Vagina (tissue), 2 donors: ENCODE data around the gene GSTM5. TPM values are rescaled to one million over a fixed set of nuclear protein-coding genes. Genes with fewer than 3 reads are reported as not detected.
"Not testable (repeated sequence)": the region's sequence is repeated elsewhere in the genome, so short reads cannot be mapped to it uniquely, and the experiment has no call there.

Experiments used
- DNase-seq, 2 donors: peaks; one replicate each; pipeline ENCODE4 v3.0.0-alpha.2; 2017; ENCODE audit errors: extremely low spot score in 2 of 2
- H3K27ac ChIP-seq: fragments of 200-600 bp; sonication (generic); one replicate; pipeline ENCODE4 v1.5.1; 2019
- H3K27me3 ChIP-seq: fragments of 200-600 bp; sonication (generic); one replicate; pipeline ENCODE4 v1.5.1; 2019
- H3K36me3 ChIP-seq, 2 donors: fragments of 200-600 bp; sonication (generic); one replicate each; pipeline ENCODE4 v1.5.1; 2017 to 2019
- H3K4me1 ChIP-seq: fragments of 200-600 bp; sonication (generic); one replicate; pipeline ENCODE4 v1.5.1; 2019
- H3K4me3 ChIP-seq, 2 donors: fragments of 200-600 bp; sonication (generic); 1 replicate in 1 of 2; 2 replicates in 1 of 2; pipeline ENCODE4 v1.5.1; 2016 to 2019
- H3K9me3 ChIP-seq: fragments of 200-600 bp; sonication (generic); one replicate; pipeline ENCODE4 v1.5.1; 2019
- POLR2A ChIP-seq, 2 donors: fragments of 450-650 bp; IDR thresholded peaks; one replicate each; pipeline ENCODE4 v1.6.1; 2017; ENCODE audit warnings: antibody characterized with exemption in 2 of 2, mild to moderate bottlenecking in 2 of 2, moderate library complexity in 2 of 2
- POLR2AphosphoS5 ChIP-seq, 2 donors: sonication (generic); formaldehyde crosslinking; IDR thresholded peaks; one replicate each; pipeline ENCODE4 v1.9.0; 2017; ENCODE audit warnings: antibody characterized with exemption in 2 of 2, mild to moderate bottlenecking in 2 of 2, low read depth in 1 of 2; ENCODE audit not compliant: insufficient read depth in 1 of 2
- intact Hi-C: fragments of 100-400 bp; cut with DNase I; formaldehyde crosslinking; loops from one replicate; pipeline ENCODE4 v1.15.1; 2023
- total RNA-seq: library from RNA; depleted of rRNA; stranded (reverse); fragments of >200 nt; gene quantifications from one replicate; pipeline ENCODE4 v1.2.3, GENCODE V29; 2016
- TF ChIP-seq, protein P1 (sequence below), 3 experiments: fragments of 450-650 bp in 2 of 3; fragments of 200-600 bp in 1 of 3; sonication (generic) in 1 of 3; IDR thresholded peaks; one replicate each; pipeline ENCODE4 v1.5.1; 2017 to 2019; ENCODE audit warnings: antibody characterized with exemption in 3 of 3, mild to moderate bottlenecking in 2 of 3, moderate library complexity in 2 of 3

GSTM5 gene
- total RNA-seq, 1 donor from 2014 or later: 21.1 TPM

- Histone ChIP-seq H3K9me3 (no peaks in the 10 kb centered on the region), H3K27me3 (no peaks in the 10 kb centered on the region), H3K4me1 (peaks cover 5% of the 10 kb centered on the region), H3K36me3 (no peaks in the 10 kb centered on the region), H3K4me3 (peak overlapping the region; percentile 3 to 16), H3K27ac (peak overlapping the region; percentile 23)
- no peak for TF ChIP-seq POLR2AphosphoS5 (IDR thresholded peaks at IDR 0.05; ENCODE audit: insufficient read depth in 1 of 2, low read depth in 1 of 2)
- TF ChIP-seq POLR2A (IDR thresholded peaks at IDR 0.05): no peak
- TF ChIP-seq, protein P1, sequence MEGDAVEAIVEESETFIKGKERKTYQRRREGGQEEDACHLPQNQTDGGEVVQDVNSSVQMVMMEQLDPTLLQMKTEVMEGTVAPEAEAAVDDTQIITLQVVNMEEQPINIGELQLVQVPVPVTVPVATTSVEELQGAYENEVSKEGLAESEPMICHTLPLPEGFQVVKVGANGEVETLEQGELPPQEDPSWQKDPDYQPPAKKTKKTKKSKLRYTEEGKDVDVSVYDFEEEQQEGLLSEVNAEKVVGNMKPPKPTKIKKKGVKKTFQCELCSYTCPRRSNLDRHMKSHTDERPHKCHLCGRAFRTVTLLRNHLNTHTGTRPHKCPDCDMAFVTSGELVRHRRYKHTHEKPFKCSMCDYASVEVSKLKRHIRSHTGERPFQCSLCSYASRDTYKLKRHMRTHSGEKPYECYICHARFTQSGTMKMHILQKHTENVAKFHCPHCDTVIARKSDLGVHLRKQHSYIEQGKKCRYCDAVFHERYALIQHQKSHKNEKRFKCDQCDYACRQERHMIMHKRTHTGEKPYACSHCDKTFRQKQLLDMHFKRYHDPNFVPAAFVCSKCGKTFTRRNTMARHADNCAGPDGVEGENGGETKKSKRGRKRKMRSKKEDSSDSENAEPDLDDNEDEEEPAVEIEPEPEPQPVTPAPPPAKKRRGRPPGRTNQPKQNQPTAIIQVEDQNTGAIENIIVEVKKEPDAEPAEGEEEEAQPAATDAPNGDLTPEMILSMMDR (IDR thresholded peaks at IDR 0.05): no peak
- no peak for DNase-seq
- intact Hi-C loops: no loop called here
Measured at GRCh38 chr1:109669246-109669948, 42.7 kb upstream of the GSTM5 start.

DNA sequence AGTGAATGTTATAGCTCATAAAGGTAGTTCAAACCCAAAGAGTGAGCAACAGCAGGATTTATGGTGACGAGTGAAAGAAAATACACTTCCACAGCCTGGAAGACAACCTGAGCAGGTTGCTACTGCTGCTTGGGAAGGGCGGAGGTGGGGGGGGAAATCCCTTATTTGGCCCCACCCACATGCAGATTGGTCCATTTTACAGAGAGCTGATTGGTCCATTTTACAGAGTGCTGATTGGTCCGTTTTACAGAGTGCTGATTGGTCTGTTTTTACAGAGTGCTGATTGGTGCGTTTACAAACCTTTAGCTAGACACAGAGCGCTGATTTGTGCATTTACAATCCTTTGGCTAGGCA, 42.1 kb upstream of the GSTM5 start:
- H3K27me3 ChIP-seq, intact Hi-C loops, DNase-seq, H3K9me3 ChIP-seq, H3K36me3 ChIP-seq, H3K4me1 ChIP-seq: not testable (repeated sequence)
- peak overlapping the region in 1 of 2 donors; percentile 16 for H3K4me3 ChIP-seq
- peak overlapping the region; percentile 23 for H3K27ac ChIP-seq

DNA sequence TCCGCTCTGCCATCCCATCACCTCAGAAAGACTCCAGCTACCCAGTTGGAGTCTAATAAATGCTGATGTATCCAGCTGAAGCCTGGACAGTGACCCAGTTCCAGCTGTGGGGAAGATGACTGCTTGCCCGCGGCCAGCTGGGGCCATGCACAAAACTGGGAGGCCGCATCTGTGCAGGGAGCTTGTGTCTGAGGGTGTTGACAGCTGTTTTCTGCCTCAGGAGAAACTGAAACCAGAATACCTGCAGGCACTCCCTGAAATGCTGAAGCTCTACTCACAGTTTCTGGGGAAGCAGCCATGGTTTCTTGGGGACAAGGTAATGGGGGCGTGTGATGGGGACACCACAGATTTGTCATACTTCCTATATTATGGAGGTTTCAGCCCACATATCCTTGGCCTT, 41.0 kb upstream of the GSTM5 start:
- H3K9me3 ChIP-seq: no peaks in the 10 kb centered on the region

GRCh38 chr1:109673861-109674260, 38.2 kb upstream of the GSTM5 start:
- H3K9me3 ChIP-seq, H3K4me1 ChIP-seq, H3K27me3 ChIP-seq, intact Hi-C loops, H3K27ac ChIP-seq, DNase-seq, H3K36me3 ChIP-seq, H3K4me3 ChIP-seq: not testable (repeated sequence)

More for the DNA sequence above, 41.0 kb upstream of the GSTM5 start:
- Histone ChIP-seq H3K36me3 (no peaks in the 10 kb centered on the region), H3K27ac (no peak overlapping the region), H3K27me3 (no peaks in the 10 kb centered on the region), H3K4me1 (peaks cover 5% of the 10 kb centered on the region), H3K4me3 (no peak overlapping the region)
- no peak for DNase-seq
- intact Hi-C loops: no loop called here
- TF ChIP-seq POLR2AphosphoS5 (IDR thresholded peaks at IDR 0.05; ENCODE audit: insufficient read depth in 1 of 2, low read depth in 1 of 2) (no peak), POLR2A (IDR thresholded peaks at IDR 0.05) (no peak)

DNA sequence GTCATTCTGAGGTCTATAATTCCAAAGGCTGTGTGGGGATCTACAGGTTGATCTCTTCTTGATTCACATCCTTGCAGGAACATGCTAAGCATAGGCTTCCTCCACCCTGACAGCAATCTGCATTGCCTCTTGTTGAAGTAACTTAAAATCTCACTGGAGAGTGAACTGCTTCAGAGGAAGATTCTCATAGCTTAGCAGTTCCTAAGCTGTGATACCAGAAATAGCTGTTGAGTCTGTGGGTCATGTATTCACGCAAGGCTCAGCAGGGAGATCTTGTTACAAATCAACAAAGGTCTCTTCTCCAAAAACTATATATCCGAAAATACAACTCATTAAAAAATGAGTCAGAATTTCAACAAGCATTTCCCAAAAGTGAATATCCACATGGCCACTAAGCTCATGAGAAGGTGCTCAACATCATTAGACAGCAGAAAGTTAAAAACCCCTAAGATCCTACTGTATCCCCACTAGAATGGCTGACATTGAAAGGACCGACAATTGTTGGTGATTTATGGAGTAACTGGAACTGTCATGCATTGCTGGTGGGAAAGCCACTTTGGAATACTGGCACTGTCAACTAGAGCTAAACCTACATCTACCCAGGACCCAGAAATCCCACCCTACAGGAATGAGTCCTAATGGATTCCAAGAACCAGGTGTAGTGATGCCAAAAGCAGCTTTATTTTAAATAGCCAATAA, 35.2 kb upstream of the GSTM5 start:
- intact Hi-C loops, H3K27me3 ChIP-seq, H3K27ac ChIP-seq, H3K36me3 ChIP-seq, DNase-seq, H3K9me3 ChIP-seq, H3K4me1 ChIP-seq, H3K4me3 ChIP-seq: not testable (repeated sequence)

GRCh38 chr1:109677459-109677858, 34.6 kb upstream of the GSTM5 start:
- Histone ChIP-seq H3K27ac (no peak overlapping the region), H3K36me3 (no peaks in the 10 kb centered on the region), H3K4me3 (no peak overlapping the region), H3K27me3 (no peaks in the 10 kb centered on the region), H3K9me3 (no peaks in the 10 kb centered on the region), H3K4me1 (no peaks in the 10 kb centered on the region)
- TF ChIP-seq, protein P1 (IDR thresholded peaks at IDR 0.05): no peak
- no peak for TF ChIP-seq POLR2A (IDR thresholded peaks at IDR 0.05)
- no peak for TF ChIP-seq POLR2AphosphoS5 (IDR thresholded peaks at IDR 0.05; ENCODE audit: insufficient read depth in 1 of 2, low read depth in 1 of 2)
- no peak for DNase-seq
- intact Hi-C loops: no loop called here

DNA sequence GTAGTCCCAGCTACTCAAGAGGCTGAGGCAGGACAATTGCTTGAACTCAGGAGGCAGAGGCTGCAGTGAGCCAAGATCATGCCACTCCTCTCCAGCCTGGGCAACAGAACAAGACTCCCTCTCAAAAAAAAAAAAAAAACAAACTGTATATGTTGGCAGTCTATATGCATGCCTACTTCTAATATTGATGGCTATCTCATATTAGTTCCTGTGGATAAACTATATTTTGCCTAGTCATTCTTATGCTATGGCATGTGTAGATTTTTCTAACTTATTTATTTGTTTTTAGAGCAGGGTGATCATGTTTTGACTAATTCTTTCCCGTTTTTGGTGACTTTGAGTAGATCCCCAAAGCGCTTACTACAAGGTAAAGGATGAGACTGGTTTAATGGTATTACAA, 33.4 kb upstream of the GSTM5 start:
- H3K36me3 ChIP-seq, H3K9me3 ChIP-seq, intact Hi-C loops, DNase-seq, H3K4me3 ChIP-seq, H3K27ac ChIP-seq, H3K27me3 ChIP-seq, H3K4me1 ChIP-seq: not testable (repeated sequence)

DNA sequence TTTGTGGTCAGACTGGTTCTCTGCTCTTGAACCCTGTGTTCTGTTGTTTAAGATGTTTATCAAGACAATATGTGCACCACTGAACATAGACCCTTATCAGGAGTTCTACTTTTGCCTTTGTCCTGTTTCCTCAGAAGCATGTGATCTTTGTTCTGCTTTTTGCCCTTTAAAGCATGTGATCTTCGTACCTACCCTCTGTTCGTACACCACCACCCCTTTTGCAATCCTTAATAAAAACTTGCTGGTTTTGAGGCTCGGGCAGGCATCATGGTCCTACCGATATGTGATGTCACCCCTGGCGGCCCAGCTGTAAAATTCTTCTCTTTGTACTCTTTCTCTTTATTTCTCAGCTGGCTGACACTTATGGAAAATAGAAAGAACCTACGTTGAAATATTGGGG, 27.3 kb upstream of the GSTM5 start:
- H3K27ac ChIP-seq, H3K36me3 ChIP-seq, intact Hi-C loops: not testable (repeated sequence)

DNA sequence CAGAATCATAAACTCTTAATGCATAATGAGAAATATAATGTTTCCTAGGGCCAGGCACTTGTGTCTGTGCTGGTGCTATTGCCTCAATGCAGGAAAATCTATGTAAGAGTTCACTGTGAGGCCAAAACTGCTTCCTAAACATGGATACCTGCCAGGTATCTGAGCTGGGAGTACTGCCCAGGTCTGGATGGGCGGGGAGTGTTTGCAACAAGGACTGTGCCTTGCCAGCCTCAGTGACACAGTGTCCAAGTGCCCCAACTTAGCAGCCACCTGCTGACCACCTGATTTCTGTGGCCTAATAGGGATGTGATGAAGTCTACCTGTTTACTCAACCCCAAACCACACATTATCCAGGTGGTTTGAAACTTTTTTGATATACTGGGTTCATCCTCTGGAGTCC, 26.7 kb upstream of the GSTM5 start:
- intact Hi-C loops: not testable (repeated sequence)

More for the DNA sequence above, 27.3 kb upstream of the GSTM5 start:
- DNase-seq, H3K9me3 ChIP-seq, H3K4me3 ChIP-seq, H3K4me1 ChIP-seq, H3K27me3 ChIP-seq: not testable (repeated sequence)

GRCh38 chr1:109685890-109686289, 26.2 kb upstream of the GSTM5 start:
- DNase-seq, H3K36me3 ChIP-seq, H3K9me3 ChIP-seq, H3K4me3 ChIP-seq, intact Hi-C loops, H3K4me1 ChIP-seq, H3K27ac ChIP-seq, H3K27me3 ChIP-seq: not testable (repeated sequence)

More for the DNA sequence above, 26.7 kb upstream of the GSTM5 start:
- not testable (repeated sequence) for H3K27ac ChIP-seq, H3K27me3 ChIP-seq, H3K4me3 ChIP-seq, H3K36me3 ChIP-seq, H3K4me1 ChIP-seq, DNase-seq, H3K9me3 ChIP-seq

DNA sequence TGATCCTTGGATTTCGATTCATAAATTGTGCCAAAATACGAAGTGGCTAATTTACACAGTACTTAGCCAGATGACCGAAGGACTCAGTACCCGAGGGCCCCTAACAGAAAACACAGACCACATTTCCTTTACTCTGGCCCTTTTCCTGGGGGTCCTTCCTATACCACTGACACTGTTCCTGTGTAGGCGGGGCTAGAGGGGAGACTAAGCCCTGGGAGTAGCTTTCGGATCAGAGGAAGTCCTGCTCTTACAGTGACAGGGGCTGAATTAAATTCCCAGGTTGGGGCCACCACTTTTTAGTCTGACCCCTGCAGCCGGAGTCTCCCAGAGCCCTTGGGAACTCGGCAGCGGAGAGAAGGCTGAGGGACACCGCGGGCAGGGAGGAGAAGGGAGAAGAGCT, 24.9 kb upstream of the GSTM5 start:
- H3K36me3 ChIP-seq, H3K4me1 ChIP-seq, intact Hi-C loops, H3K27me3 ChIP-seq, DNase-seq, H3K9me3 ChIP-seq, H3K27ac ChIP-seq: not testable (repeated sequence)
- H3K4me3 ChIP-seq: peak overlapping the region in 1 of 2 donors; percentile 55
